ENCODE results near the gene CDK13.
A peak's percentile ranks its signal among the peaks of the same experiment; 100 is the strongest.

Gene CDK13

DNA sequence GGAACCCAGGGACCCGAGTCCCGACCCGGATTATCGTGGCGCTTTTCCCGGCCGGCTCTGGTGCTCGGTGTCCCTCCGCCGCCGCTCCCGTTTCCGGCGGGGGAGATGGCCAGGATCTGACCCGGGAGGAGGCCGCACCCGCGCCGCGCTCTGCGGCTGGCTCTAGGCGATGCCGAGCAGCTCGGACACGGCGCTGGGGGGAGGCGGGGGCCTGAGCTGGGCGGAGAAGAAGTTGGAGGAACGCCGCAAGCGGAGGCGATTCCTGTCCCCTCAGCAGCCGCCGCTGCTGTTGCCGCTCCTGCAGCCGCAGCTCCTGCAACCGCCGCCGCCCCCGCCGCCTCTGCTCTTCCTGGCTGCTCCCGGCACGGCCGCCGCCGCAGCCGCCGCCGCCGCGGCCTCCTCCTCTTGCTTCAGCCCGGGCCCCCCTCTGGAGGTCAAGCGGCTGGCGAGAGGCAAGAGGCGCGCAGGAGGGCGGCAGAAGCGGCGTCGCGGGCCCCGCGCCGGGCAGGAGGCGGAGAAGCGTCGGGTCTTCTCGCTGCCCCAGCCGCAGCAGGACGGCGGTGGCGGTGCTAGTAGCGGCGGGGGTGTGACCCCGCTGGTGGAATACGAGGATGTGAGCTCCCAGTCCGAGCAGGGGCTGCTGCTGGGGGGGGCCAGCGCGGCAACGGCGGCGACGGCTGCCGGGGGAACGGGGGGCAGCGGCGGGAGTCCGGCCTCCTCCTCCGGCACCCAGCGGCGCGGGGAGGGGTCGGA, 593 bp downstream of the CDK13 start:
- peak; percentile 35 for DNase-seq

DNA sequence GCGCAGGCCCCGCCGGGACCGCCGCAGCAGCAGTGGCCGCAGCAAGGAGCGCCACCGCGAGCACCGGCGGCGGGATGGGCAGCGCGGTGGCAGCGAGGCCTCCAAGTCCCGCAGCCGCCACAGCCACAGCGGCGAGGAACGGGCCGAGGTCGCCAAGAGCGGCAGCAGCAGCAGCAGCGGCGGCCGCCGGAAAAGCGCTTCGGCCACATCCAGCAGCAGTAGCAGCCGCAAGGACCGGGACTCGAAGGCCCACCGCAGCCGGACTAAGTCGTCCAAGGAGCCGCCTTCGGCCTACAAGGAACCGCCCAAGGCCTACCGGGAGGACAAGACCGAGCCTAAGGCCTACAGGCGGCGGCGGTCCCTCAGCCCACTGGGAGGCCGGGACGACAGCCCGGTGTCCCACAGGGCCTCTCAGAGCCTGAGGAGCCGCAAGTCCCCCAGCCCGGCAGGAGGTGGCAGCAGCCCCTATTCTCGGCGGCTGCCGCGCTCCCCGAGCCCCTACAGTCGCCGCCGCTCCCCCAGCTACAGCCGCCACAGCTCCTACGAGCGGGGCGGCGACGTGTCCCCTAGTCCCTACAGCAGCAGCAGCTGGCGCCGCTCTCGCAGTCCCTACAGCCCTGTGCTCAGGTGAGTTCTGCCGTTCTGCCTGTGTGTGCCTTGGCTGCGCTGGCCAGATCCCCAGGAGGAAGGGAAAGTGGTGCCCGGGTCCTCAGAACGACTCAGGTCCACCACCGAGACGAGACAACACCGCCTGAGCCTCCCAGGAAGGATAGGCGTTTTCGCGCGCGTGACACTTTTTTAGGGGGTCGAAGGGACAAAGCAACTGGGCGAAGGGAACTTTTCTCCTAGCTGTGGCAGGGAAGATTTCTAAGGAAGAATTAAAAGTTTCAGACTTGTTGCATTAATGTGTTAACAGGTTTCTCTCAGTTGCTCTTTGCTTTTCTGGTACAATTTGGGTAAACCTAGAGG, 1.5 kb downstream of the CDK13 start:
- DNase-seq: peak; percentile 52

DNA sequence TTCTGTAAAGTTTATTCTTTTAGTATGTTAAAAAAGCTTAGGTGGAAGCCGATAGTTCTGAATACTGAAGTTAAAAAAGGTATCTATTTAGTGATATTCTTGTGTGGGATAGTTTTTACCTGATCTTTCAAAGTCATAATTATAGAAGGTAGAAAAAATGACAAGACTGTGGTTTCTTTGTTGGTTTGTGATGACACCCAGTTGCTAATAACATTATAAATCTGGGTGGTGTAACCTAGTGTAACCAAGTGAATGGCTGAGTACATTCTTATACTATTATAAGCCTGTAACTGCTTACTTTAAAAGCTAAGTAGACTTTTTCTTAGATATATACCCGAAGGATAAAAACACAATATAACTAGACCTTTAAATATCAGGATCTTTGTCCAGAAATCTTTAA, 2.3 kb downstream of the CDK13 start:
- DNase-seq: no peak

DNA sequence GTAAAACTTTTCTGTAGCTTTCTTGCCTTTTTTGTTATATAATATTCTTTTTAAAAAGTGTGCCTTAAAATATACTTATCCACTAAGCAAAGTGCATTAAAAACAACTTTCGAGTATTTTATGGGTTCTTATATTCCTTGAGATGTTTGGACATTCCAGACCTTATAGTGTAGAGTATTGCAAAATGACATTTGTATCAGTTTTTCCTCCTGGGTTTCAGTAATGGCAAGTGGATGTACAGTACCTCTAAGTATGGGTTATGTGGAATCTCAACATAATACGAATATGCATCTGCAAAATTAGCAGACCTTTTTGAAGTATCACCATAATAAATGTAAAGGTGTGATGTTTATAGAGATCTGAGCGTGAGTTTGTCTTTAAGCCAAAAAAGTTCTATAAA, 2.7 kb downstream of the CDK13 start:
- DNase-seq: no peak

DNA sequence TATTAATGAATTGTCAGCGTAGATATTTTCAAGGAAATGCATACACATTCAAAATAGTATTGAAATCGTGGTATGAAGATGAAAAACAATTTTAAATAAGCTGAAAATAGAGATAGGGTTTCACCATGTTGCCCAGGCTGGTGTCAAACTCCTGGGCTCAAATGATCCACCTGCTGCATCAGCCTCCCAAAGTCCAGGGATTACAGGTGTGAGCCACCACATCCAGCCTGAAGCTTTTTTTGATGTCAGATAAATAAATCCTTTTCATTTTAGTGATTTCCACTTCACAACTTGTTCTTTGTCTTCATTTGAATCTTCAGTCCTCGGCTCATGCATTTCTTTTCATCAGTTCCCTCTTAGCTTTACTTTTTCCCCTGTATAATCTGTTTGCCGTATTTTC, 4.6 kb downstream of the CDK13 start:
- DNase-seq: no peak

DNA sequence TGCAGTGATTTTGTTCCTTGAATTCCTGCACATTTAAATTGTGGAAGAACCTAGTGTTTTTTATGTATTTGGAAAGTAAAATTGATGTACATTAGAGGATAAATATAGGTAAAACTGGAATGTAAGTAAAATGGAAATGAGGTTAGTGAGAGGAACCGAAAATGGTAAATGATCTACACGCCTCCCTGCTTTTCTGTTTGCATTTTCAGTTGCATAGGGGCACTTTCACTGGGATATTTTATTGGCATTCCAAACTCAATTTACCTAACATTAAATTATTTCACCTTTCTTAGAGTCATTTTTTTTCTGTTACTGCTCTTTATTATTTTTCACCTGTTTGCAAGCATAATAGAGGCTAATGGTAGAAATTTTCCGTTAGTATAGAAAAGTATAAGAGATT, 8.0 kb downstream of the CDK13 start:
- DNase-seq: no peak

DNA sequence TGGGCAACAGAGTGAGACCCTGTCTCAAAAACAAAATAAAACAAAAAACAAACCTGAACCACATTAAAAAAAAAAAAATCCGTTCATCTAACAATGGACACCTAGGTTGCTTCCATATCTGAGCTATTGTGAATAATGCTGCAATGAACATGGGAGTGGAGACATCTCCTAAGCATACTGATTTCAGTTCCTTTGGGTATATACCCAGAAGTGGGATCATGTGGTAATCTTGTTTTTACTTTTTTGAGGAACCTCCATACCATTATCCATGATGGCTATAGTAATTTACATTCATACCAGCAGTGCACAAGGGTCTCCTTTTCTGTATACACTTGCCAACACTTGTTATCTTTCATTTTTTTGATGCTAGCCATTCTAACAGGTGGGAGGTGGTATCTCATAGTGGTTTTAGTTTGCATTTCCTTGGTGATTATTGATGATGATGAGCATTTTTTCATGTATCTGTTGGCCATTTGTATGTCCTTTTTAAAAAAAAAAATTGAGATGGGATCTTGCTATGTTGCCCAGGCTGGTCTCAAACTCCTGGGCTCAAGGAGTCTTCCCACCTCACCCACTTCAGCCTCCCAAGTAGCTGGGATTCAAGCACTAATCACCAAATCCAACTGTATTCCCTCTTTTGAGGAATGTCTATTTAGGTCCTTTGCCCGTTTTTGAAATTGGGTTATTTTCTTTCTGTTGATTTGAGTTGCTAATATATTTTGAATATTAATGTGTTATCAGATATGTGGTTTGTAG, 17.5 kb downstream of the CDK13 start:
- DNase-seq: no peak

DNA sequence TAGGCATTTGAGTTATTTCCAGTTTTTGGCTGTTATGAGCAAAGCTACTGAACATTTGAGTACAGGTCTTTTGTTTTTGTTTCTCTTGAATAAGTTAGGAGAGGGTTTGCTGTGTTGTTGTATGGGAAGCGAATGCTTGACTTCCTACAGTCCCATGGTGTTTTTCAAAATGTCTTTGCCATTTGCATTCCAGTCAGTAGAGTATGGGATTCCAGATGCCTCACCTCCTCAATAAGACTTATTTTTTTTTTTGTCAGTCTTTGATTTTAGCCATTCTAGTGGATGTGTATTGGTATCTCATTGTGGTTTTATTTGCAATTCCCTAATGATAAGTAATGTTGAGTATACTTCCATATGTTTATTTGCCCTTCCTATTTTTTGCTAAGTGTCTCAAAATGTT, 19.4 kb downstream of the CDK13 start:
- no peak for DNase-seq

DNA sequence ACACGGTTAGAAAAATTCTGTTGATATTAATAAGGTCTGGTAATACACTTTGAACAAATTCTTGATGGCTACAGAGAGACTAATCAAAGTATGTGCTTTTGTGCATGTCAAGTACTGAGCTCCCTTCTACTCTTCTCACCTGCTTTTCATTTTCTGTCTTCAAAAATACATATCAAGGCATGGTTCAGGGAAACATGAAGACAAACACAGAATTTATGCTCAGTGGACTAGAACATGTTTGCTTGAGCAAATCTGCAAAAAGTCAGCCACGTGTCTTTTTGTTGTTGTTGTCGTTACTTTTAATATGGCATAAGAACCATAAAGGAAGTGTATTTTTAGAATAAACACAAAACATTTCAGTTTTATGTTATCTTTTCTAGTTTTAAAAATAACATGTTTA, 21.9 kb downstream of the CDK13 start:
- DNase-seq: no peak

DNA sequence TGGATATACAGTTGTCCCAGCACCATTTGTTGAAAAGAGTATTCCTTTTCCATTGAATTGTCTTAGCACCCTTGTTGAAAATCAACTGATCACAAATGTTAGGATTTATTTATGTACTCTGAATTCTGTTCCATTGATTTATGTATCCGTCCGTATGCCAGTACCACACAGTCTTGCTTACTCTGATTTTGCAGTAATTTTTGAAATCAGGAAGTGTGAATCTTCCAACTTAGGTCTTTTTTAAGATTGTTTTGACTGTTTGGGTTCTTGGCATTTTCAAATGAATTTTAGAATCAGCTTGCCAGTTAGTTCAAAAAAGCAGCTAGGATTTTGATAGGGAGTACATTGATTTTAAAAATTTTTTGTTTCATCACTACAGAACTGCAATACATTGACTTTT, 23.7 kb downstream of the CDK13 start:
- DNase-seq: no peak

DNA sequence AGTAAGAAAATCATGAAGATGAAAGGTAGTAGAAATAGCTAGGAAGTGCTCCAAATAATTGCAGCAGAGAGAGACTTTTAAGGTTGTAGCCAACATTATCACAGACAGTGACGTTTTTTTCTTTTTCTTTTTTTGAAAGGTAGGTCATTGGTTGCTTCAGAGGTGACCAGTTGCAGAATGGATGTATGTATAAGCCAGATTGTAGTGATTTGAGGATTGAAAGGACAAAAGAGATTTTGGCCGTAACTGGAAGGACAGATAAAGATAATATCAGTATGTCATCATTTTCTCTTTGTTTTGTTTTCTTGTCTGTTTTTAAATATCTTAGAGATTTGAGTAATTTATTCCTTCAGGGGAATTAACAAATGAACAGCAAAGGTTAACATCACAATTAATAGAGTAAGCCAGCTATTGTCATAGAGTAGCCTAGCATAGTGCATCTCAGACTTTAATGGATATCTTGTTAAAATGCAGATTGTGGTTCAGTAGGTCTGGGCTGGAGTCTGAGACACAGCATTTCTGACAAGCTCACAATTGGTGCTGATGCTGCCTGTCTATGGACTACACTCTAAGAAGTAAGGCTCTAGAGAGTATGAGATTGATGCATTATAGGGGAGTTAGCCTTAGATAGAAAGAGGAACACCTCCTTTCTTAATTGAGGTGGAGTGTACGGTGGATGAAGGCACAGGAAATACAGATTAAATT, 28.3 kb downstream of the CDK13 start:
- DNase-seq: no peak

DNA sequence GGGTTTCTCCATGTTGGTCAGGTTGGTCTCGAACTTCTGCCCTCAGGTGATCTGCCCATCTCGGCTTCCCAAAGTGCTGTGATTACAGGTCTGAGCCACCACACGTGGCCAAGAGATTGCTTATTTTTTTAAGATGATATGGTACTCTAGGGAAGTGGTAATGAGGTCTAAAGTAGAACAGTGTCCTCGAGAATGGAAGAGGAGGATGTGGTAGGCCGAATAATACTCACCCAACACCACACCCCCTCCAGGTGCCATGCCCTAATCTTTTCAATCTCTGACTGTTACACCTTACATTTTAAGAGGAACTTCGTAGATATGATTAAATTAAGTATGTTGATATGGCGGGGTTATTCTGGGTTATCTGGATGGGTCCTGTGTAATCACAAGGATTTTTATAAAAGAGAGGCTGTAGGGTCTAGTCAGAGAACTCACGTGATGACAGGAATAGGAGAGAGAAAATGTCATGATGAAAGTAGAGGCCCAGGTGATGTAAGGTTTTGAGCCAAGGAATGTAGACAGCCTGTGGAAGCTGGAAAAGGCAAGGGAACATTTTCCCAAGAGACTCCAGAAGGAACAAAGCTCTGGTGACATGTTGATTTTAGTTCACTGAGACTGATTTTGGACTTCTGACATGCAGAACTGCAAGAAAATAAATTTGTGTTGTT, 29.5 kb downstream of the CDK13 start:
- DNase-seq: no peak

DNA sequence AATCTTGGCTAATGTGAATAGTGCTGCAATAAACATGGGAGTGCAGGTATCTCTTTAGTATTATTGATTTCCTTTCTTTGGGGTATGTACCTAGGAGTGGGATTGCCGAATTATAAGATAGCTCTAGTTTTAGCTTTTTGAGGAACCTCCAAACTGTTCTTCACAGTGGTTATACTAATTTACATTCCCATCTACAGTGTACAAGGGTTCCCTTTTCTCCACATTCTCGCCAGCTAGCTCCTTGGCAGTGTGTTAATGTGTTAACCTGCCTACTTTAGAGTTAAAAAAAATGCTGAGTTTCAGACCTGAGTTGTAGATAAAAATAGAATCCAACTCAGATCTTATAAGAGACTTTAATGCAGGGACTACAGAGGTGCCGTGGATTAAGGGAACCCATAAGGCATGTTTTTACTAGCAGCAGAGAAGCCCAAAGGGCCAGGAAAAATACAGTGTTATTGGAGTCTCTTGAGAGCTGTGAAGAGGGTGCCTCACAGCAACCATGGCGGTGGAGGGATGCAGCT, 35.4 kb downstream of the CDK13 start:
- no peak for DNase-seq

DNA sequence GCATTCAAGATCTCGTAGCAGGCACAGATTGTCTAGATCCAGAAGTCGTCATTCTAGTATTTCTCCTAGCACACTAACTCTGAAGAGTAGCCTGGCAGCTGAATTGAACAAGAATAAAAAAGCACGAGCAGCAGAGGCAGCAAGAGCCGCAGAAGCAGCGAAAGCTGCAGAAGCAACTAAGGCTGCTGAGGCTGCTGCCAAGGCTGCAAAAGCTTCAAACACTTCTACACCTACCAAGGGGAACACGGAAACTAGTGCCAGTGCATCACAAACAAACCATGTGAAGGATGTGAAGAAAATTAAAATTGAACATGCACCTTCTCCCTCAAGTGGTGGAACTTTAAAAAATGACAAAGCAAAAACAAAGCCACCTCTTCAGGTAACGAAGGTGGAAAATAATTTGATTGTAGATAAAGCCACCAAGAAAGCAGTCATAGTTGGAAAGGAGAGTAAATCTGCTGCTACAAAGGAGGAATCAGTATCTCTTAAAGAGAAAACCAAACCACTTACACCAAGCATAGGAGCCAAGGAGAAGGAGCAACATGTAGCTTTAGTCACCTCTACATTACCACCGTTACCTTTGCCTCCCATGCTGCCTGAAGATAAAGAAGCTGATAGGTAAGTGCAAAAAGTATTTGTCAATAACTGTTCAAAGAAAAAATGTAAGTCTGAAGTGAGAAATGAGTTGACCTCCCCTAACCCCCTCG, 37.7 kb downstream of the CDK13 start:
- no peak for DNase-seq

DNA sequence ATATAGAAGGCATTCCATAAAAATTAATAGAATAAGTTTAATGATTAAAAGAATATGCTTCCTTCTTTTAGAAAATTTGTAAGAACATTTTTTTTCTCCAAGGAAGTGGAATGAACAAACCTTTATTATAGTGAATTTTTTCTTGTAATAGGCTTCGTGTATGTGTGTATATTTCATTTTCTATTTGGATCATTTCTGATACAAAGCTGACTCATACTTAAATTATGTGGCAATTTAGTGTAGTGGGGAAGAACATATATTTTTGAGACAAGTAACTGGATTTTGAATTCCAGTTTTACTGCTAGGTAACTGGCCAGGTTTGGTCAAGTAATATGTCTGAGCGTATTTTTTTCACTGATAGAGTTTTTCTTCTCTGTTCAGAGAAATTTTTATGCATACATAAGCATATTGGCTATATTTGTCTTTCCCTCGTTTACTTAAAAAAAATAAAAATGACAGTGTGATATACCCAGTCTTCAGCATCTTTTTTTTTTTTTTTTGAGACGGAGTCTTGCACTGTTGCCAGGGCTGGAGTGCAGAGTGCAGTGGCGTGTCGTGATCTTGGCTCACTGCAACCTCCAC, 50.8 kb downstream of the CDK13 start:
- no peak for DNase-seq

DNA sequence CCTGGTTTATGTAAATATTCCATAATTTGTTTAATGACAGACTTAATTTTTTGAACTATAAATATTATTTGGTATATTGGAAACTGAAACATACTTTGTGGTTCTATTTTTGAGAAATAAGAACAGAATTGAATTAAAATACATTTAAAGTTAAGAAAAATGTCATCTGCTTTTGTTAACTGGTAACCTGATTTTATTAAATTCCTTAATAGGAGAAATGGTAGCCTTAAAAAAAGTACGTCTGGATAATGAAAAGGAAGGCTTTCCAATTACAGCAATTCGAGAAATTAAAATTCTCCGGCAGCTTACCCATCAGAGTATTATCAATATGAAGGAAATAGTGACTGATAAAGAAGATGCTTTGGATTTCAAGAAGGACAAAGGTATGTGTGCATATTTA, 51.6 kb downstream of the CDK13 start:
- DNase-seq: no peak

DNA sequence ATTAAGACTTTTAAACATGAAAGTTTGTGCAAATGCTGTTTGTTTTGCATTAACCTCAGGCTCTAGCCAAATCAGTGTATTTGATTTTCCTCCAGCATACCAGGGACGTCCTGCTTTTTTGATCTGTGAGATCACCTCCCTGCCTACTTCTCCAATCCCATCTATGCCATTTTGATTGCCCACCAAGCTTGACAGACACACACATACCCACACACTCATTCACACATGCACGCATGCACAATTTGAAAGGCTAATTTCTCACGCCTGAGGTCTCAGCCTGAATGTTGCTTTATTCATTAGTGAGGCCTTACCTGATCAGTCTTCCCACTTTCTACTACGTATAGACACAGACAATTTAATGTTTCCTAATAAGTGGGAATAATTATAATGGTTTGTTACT, 53.5 kb downstream of the CDK13 start:
- no peak for DNase-seq

DNA sequence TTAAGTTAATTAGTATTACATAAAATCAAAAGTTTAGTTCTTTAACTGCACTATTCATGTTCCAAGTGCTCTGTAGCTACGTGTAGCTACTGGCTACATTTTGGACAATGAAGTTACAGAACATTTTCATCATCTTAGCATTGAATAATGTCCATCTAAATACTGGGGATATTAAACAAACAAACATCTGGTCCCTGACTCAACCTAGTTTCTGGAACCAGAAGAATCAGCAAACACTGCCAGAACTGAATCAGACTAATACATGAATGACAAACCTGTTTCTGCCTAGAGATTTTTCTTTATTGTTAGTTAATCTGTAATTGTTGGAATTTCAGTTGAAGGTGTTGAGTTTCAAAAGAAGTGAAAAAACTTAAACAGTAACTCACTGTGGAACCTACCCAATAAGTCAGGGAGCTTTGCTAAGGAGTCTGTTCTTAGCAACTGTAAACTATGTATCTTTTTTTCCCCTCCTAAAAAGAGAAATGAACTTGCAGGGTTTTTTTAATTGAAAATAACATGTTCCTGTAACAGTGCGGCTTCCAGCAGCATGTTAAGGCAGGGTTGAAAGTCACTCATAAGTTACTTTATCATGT, 58.3 kb downstream of the CDK13 start:
- no peak for DNase-seq

DNA sequence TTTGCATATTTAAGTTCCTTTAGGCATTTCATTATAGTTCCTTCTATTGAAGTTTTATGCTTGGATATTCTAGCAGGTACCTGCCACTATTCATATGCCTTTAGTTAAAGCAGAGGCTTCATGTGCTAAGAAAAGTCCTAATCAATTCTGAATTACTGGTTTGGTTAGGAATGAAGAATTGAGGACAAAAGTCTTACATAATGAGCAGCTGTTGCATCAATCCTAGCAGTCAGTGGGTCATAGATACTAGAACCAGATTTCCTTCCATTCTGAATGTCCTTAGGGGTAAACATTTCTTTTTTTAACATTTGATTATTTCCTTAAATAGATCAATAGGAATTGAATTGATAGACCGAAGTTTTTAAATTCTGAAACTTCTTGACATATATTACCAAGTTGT, 59.2 kb downstream of the CDK13 start:
- no peak for DNase-seq

DNA sequence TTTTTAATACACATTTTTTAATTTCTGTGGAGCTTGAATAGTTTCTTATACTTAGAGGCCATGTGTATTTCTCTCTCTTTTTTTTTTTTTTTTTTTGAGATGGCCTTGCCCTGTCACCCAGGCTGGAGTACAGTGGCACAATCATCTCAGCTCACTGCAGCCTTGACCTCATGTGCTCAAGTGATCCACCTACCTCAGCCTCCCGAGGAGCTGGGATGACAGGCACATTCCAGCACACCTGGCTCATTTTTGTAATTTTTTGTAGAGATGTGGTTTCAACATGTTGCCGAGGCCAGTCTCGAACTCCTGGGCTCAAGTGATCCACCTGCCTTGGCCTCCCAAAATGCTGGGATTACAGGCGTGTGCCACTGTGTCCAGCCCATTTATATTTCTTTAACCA, 64.3 kb downstream of the CDK13 start:
- no peak for DNase-seq

All from NCI-H1105 (cell line).